GM08714 (cell line): ENCODE data around the gene BARX1.

Experiments
- H3K4me3 ChIP-seq: fragments of 200-500 bp; sonication (Bioruptor generic); 2 replicates; pipeline ENCODE4 v1.5.1; 2014; ENCODE audit warnings: mild to moderate bottlenecking, low read length, inconsistent platforms
- ZNF274 ChIP-seq: IDR thresholded peaks from 2 replicates; pipeline ENCODE4 v1.6.1; 2012; ENCODE audit warnings: mild to moderate bottlenecking, low read depth, low read length

Gene BARX1, protein sequence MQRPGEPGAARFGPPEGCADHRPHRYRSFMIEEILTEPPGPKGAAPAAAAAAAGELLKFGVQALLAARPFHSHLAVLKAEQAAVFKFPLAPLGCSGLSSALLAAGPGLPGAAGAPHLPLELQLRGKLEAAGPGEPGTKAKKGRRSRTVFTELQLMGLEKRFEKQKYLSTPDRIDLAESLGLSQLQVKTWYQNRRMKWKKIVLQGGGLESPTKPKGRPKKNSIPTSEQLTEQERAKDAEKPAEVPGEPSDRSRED

DNA sequence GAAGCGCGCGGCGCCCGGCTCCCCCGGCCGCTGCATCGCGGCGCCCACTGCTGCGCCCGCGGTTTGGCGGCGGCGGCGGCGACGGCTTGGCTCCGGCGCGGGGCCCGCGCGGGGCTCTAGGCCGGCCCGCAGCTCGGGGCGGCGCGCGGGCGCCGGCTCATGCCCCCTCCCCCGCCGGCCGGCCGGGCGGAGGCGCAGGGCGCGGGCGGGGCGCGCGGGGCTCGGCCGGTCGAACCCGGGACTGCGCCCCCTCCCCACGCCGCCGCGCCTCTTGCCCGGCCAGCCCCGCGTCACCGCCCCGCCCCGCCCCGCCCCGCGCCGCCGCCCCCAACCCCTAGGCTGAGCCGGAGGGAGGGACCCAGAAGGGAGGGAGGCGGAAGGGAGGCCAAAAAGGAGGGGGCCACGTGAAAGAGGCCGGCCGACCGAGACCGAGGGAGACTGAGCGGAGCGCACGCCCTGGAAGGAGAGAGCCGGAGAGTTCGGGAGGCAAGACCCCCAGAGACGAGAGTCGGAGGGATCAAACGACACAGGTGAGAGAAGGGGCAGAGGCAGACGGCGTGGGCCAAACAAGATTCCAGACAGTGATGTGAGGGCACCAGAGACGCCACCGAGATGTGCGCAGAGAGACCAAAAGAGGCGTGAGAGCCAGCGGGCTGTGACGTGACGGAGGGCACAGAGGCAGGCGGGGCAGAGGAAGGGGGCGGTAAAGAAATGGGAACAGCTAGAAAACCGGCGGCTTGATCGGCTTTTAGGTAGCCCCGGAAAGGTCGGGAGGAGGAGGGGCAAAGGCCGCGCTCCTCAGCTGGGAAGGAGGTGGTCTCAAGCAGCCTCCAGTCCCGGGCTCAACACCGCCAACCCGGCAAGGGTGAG is at the start of gene BARX1:
TSS of gene BARX1 (minus strand) at position 245 of the 870 bp plus-strand sequence. CDS start at position 36, 209 bp downstream.
- TF ChIP-seq ZNF274 = no peak
- no peak within 1 kb of the TSS for H3K4me3 ChIP-seq

GRCh38 chr9:94002316-94003140 is 47.4 kb upstream of the BARX1 start:
- no peak overlapping the region for H3K4me3 ChIP-seq
- TF ChIP-seq ZNF274 = no peak

GRCh38 chr9:93996863-93997262 is 41.7 kb upstream of the BARX1 start:
- H3K4me3 ChIP-seq = no peak overlapping the region
- no peak for TF ChIP-seq ZNF274

DNA sequence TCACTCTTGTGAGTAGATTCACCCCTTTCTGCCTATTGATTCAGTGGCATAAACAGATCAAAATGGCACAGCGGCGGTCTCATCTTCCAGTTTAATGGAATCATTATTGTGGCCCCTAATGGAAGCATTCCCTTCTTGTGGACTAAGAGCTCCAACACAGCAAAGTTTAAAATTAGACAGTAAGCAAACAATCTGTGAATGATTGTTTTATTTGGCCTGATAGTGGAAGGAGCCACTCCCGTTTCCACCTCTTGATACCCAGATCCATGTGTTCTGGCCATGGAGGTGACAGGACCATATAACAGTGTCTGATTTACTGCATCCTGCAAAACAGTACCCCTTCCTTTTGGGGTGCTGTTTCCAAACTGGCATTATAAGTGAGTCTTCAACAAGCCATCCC is 41.2 kb upstream of the BARX1 start:
- no peak for TF ChIP-seq ZNF274
- no peak overlapping the region for H3K4me3 ChIP-seq

DNA sequence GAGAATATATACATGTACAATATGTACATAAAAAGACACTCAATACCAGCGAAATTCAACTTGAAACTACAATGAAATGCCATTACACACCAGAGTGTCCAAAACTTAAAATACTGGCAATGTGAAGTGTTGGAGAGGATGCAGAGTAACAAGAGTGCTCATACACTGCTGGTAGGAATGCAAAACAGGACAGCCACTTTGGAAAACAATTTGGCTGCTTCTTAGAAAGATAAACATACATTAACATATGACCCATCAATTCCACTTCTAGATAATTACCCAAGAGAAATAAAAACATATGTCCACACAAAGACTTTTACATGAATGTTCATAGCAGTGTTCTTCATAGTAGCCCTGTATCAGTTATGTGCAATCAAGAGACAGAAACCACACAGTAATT is 39.4 kb upstream of the BARX1 start:
- no peak overlapping the region for H3K4me3 ChIP-seq
- no peak for TF ChIP-seq ZNF274

- no peak for TF ChIP-seq ZNF274
- no peak overlapping the region for H3K4me3 ChIP-seq
Measured at GRCh38 chr9:93994132-93994531, 39.0 kb upstream of the BARX1 start.

DNA sequence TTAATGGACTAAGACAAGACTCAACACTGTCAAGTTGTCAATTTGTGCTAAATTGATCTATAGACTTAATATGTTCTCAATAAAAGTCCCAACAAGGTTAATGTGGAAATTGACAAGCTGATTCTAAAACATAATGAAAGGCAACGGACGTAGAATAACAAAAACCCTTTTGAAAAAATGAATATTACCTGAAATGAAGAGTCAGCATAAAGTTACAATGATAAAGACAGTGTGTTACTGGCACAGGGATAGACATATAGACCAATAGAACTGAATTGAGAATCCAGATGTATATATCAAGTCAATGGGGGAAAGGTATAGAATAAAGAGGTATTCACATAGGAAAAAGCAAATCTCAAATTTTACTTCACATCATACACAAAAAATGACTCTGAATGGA is 37.7 kb upstream of the BARX1 start:
- no peak overlapping the region for H3K4me3 ChIP-seq
- TF ChIP-seq ZNF274 = no peak

- no peak overlapping the region for H3K4me3 ChIP-seq
- no peak for TF ChIP-seq ZNF274
Measured at GRCh38 chr9:93990448-93990847, 35.3 kb upstream of the BARX1 start.

- TF ChIP-seq ZNF274 = no peak
Measured at GRCh38 chr9:93988056-93988455, 32.9 kb upstream of the BARX1 start.

DNA sequence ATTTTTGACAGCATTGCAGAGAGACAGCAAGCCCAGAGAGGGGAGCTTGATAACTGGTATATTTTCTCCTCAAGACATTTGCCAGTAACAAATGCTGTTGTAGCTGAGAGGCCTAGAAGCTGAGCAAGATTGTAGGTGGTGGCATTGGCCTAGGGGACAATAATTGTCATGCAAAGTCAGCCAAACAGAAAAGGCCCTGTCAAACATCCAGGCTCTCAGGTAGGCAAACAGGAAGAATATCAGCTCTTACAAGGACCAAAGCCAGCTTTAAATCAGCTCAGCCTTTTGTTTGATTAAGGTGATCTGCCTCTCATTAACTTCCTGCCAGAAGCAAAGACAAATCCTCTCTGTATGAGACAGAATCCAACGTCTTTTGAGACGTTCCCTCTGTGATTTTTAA is 29.7 kb upstream of the BARX1 start:
- no peak for TF ChIP-seq ZNF274
- H3K4me3 ChIP-seq = no peak overlapping the region

More at GRCh38 chr9:93988056-93988455, 32.9 kb upstream of the BARX1 start:
- no peak overlapping the region for H3K4me3 ChIP-seq

DNA sequence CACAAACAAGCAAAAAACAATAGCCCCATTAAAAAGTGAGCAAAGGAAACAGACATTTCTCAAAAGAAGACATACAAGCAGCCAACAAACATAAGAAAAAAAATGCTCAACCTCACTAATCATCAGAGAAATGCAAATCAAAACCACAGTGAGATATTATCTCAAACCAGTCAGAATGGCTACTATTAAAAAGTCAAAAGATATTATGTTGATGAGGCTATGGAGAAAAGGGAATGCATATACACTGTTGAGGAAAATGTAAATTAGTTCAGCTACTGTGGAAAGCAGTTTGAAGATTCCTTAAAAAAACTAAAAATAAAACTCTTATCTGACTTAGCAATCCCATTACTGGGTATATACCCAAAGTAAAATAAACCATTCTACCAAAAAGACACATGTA is 28.7 kb upstream of the BARX1 start:
- TF ChIP-seq ZNF274 = no peak
- H3K4me3 ChIP-seq = no peak overlapping the region

DNA sequence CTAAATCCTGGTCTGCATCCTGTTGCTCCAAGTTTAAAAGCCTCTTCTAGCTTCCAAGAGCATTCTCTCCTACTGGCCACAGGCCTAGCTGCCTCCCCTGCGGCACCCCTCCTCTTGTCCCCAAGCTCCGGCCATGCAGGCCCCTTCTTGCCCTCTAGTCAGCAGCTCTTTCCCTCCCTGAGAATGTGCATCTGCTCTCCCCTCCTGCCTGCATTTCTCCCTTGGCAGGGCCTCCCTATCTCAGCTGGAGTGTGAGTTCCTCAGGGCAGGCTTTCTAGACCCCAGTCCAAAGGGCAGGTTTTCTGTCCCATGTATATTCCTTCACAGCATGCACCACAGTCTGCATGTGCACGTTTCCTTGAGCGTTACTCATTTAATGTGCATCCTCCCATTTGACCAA is 24.6 kb upstream of the BARX1 start:
- no peak for TF ChIP-seq ZNF274
- H3K4me3 ChIP-seq = no peak overlapping the region

DNA sequence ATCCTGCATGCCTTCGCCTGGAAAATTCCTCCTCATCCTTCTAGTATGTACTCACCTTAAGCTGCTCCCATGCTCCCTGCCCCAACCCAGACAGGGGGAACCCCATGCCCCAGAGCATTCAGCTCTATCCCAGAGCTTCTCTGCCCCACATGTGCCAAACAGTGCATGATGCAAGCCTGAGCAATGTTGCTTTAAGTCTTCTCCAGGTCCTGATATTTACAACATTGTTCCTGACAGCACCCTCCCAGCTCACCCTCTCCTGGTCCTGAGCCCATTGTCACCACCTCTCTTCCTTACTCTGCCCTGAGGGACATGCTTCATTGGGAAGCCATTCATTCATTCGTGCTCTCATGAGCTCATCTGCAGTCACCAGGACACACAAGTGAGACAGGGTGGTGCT is 23.4 kb upstream of the BARX1 start:
- no peak for TF ChIP-seq ZNF274

DNA sequence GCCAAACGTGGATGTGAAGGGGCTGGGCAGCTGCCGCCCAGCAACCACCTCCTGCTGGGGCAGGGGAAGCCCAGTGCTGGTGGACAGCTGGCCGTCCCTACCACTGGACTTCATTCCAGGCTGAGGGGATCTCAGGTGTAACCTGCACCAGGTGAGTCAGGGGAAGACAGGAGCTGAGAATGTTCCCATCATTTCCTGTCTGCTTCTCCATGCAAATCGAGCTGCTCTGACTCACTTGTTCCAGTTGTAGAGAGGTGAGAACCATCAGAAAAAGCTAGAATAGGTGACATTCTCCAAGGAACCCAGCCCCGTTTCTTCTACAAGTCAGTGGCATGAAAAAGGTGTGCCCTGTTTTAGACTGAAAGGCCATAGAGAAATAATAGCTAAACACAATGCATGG is 21.8 kb upstream of the BARX1 start:
- no peak for TF ChIP-seq ZNF274
- H3K4me3 ChIP-seq = no peak overlapping the region

More for the DNA sequence above, 23.4 kb upstream of the BARX1 start:
- no peak overlapping the region for H3K4me3 ChIP-seq

DNA sequence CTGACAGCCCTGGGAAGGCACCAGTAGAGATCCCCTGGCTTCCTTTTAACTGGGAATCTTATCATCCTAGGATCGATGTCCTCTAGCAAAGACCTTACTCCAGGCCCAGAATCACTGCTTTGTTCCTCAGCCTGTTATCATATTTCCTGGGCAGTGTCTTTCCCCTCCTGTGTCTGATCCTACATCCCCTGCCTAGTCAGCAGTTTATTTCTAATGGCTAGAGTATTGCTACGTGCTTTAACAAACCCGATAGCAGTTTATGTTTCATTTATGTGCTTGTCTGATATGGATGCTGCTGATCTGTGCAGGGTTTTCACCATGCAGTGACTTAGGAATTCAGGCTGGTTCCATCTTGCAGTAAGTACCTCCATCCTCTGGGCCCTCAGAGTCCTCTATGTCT is 20.9 kb upstream of the BARX1 start:
- H3K4me3 ChIP-seq = no peak overlapping the region
- no peak for TF ChIP-seq ZNF274
